ENCODE data around the gene NFE2L2. TPM values are rescaled to one million over a fixed set of nuclear protein-coding genes. Genes with fewer than 3 reads are reported as not detected.

NFE2L2 gene
- total and polyA plus RNA-seq, 2 donors (not counting 1 experiment from before 2014, with no cell fraction given): 16.8 to 93.6 TPM

- POLR2A ChIA-PET: no interaction called here
Observed at GRCh38 chr2:177246000-177246399, 18.5 kb downstream of the NFE2L2 start.

GRCh38 chr2:177245010-177245422, 19.5 kb downstream of the NFE2L2 start:
- no peaks in the 10 kb centered on the region for H3K9me3 Mint-ChIP-seq (ENCODE audit: insufficient read depth)
- TF ChIP-seq EZH2 (IDR thresholded peaks at IDR 0.05; ENCODE audit: borderline replicate concordance, insufficient read depth, low read depth, low read length, poor library complexity, severe bottlenecking): no peak
- no peak for TF ChIP-seq CTCF (IDR thresholded peaks at IDR 0.05)
- no peaks in the 10 kb centered on the region for H3K27me3 Mint-ChIP-seq

More at GRCh38 chr2:177246000-177246399, 18.5 kb downstream of the NFE2L2 start:
- H3K36me3 ChIP-seq (replicated peaks in 1 of 2; ENCODE audit: control extremely low read depth in 1 of 2, control insufficient read depth in 1 of 2, extremely low read depth in 1 of 2, insufficient read depth in 2 of 2, low read length in 1 of 2): peaks cover 0 to 7% of the 10 kb centered on the region in 2 experiments
- ATAC-seq (ENCODE audit: low read depth) (no peak), DNase-seq (no peak)
- H3K27me3 ChIP-seq (replicated peaks in 1 of 4; ENCODE audit: control extremely low read depth in 1 of 4, control insufficient read depth in 3 of 4, insufficient read depth in 4 of 4, low read length in 3 of 4): no peaks in the 10 kb centered on the region
- Mint-ChIP-seq H3K27ac (no peak overlapping the region), H3K4me3 (no peak overlapping the region), H3K9me3 (ENCODE audit: insufficient read depth) (no peaks in the 10 kb centered on the region), H3K4me1 (peaks cover 71% of the 10 kb centered on the region), H3K27me3 (no peaks in the 10 kb centered on the region)
- H4K20me1 ChIP-seq (ENCODE audit: control insufficient read depth, insufficient read depth, low read length, poor library complexity, severe bottlenecking): peaks cover 77% of the 10 kb centered on the region
- 90% methylated on average over 1 of the region's 3 CpGs for WGBS (ENCODE audit: insufficient coverage)
- H3K9ac ChIP-seq (ENCODE audit: low read length): no peak overlapping the region
- H3K27ac ChIP-seq (ENCODE audit: low read length in 2 of 2): peak overlapping the region in 1 of 2 donors; percentile 37
- H3K4me1 ChIP-seq (ENCODE audit: control insufficient read depth in 2 of 2, insufficient read depth in 2 of 2, low read length in 2 of 2): peaks cover 24 to 30% of the 10 kb centered on the region in 2 donors
- no peak overlapping the region for H2AFZ ChIP-seq (ENCODE audit: insufficient read depth, low read depth, low read length, poor library complexity, severe bottlenecking)
- TF ChIP-seq CTCF (IDR thresholded peaks at IDR 0.05): no peak
- TF ChIP-seq EZH2 (IDR thresholded peaks at IDR 0.05; ENCODE audit: borderline replicate concordance, insufficient read depth, low read depth, low read length, poor library complexity, severe bottlenecking): no peak
- H3K4me3 ChIP-seq (ENCODE audit: control extremely low read depth in 1 of 5, extremely low read depth in 1 of 5, insufficient read depth in 1 of 5, low read depth in 2 of 5, low read length in 4 of 5): no peak overlapping the region
- intact Hi-C loops (cut with micrococcal nuclease): no loop called here
- H3K9me3 ChIP-seq (ENCODE audit: control extremely low read depth in 1 of 3, control insufficient read depth in 2 of 3, insufficient read depth in 1 of 3, low read length in 2 of 3): no peaks in the 10 kb centered on the region
- peaks cover 99% of the 10 kb centered on the region for H3K79me2 ChIP-seq (ENCODE audit: control insufficient read depth, insufficient read depth, low read length)
- CTCF ChIA-PET: interaction anchor here (0.8 to 1.7 kb wide), 2 partner anchors 17 to 81 kb away, joined by 4 to 8 read pairs; no protein-coding TSS in a partner anchor
- H3K4me2 ChIP-seq (replicated peaks; ENCODE audit: low read depth, low read length, poor library complexity, severe bottlenecking): no peak overlapping the region

More at GRCh38 chr2:177245010-177245422, 19.5 kb downstream of the NFE2L2 start:
- WGBS (ENCODE audit: insufficient coverage): 78% methylated on average over 1 of the region's 4 CpGs
- Histone ChIP-seq H3K79me2 (ENCODE audit: control insufficient read depth, insufficient read depth, low read length) (peaks cover 99% of the 10 kb centered on the region), H3K36me3 (replicated peaks in 1 of 2; ENCODE audit: control extremely low read depth in 1 of 2, control insufficient read depth in 1 of 2, extremely low read depth in 1 of 2, insufficient read depth in 2 of 2, low read length in 1 of 2) (peaks cover 0 to 5% of the 10 kb centered on the region in 2 experiments), H3K9ac (ENCODE audit: low read length) (no peak overlapping the region), H3K4me1 (ENCODE audit: control insufficient read depth in 2 of 2, insufficient read depth in 2 of 2, low read length in 2 of 2) (peaks cover 34% of the 10 kb centered on the region in 2 donors), H3K9me3 (ENCODE audit: control extremely low read depth in 1 of 3, control insufficient read depth in 2 of 3, insufficient read depth in 1 of 3, low read length in 2 of 3) (no peaks in the 10 kb centered on the region), H3K4me3 (ENCODE audit: control extremely low read depth in 1 of 5, extremely low read depth in 1 of 5, insufficient read depth in 1 of 5, low read depth in 2 of 5, low read length in 4 of 5) (no peak overlapping the region), H3K27ac (ENCODE audit: low read length in 2 of 2) (no peak overlapping the region), H3K27me3 (replicated peaks in 1 of 4; ENCODE audit: control extremely low read depth in 1 of 4, control insufficient read depth in 3 of 4, insufficient read depth in 4 of 4, low read length in 3 of 4) (no peaks in the 10 kb centered on the region), H2AFZ (ENCODE audit: insufficient read depth, low read depth, low read length, poor library complexity, severe bottlenecking) (no peak overlapping the region), H4K20me1 (ENCODE audit: control insufficient read depth, insufficient read depth, low read length, poor library complexity, severe bottlenecking) (peaks cover 77% of the 10 kb centered on the region), H3K4me2 (replicated peaks; ENCODE audit: low read depth, low read length, poor library complexity, severe bottlenecking) (no peak overlapping the region)
- DNase-seq (no peak), ATAC-seq (ENCODE audit: low read depth) (no peak)
- peaks cover 71% of the 10 kb centered on the region for H3K4me1 Mint-ChIP-seq
- intact Hi-C loops (cut with micrococcal nuclease): no loop called here
- no peak overlapping the region for H3K27ac Mint-ChIP-seq
- ChIA-PET POLR2A (no interaction called here), CTCF (interaction anchor here (1.5 to 1.7 kb wide), 2 partner anchors 12 to 80 kb away, joined by 4 to 8 read pairs; no protein-coding TSS in a partner anchor)
- no peak overlapping the region for H3K4me3 Mint-ChIP-seq
